Peyer's patch (tissue), 4 donors: Measurements from ENCODE around the gene PTPRQ.

Source experiments
- POLR2A ChIP-seq, 2 donors: fragments of 450-650 bp; IDR thresholded peaks; one replicate each; pipeline ENCODE4 v1.5.1; 2017; ENCODE audit warnings: antibody characterized with exemption in 2 of 2, mild to moderate bottlenecking in 2 of 2, moderate library complexity in 2 of 2
- TF ChIP-seq, protein P1 (sequence below), 6 experiments: fragments of 450-650 bp in 4 of 6; fragments of 200-600 bp in 2 of 6; sonication (generic) in 1 of 6; IDR thresholded peaks; one replicate each; pipeline ENCODE4 v1.5.1; 2017 to 2019; ENCODE audit warnings: antibody characterized with exemption in 6 of 6, mild to moderate bottlenecking in 3 of 6, moderate library complexity in 1 of 6

- TF ChIP-seq, protein P1, sequence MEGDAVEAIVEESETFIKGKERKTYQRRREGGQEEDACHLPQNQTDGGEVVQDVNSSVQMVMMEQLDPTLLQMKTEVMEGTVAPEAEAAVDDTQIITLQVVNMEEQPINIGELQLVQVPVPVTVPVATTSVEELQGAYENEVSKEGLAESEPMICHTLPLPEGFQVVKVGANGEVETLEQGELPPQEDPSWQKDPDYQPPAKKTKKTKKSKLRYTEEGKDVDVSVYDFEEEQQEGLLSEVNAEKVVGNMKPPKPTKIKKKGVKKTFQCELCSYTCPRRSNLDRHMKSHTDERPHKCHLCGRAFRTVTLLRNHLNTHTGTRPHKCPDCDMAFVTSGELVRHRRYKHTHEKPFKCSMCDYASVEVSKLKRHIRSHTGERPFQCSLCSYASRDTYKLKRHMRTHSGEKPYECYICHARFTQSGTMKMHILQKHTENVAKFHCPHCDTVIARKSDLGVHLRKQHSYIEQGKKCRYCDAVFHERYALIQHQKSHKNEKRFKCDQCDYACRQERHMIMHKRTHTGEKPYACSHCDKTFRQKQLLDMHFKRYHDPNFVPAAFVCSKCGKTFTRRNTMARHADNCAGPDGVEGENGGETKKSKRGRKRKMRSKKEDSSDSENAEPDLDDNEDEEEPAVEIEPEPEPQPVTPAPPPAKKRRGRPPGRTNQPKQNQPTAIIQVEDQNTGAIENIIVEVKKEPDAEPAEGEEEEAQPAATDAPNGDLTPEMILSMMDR (IDR thresholded peaks at IDR 0.05): no peak
- no peak for TF ChIP-seq POLR2A (IDR thresholded peaks at IDR 0.05)
Observed at GRCh38 chr12:80494836-80495235, 50.8 kb downstream of the PTPRQ start.
